ENCODE results near the gene WNT8A.
"Not testable (repeated sequence)": the region's sequence is repeated elsewhere in the genome, so short reads cannot be mapped to it uniquely, and the experiment has no call there.

The WNT8A gene

DNA sequence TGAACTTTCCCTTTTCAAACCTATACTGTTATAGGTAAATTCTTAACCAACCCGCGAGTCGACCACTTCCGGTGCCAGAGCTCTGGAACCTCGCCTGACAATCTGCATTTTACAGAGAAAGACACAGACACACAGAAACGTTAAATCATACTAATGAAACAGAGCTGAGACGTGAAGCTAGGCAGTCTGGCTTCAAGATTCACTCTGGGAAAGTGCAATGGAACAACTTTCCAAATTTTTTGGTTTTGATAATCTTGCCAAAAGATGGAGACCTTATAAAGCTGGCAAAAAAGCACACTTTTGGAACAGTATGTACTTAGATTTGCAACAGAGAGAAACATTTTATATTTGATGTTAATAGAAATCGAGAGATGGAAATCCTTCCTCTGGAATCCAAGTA lies 15.9 kb upstream of the WNT8A start:
- TF ChIP-seq, protein P1, sequence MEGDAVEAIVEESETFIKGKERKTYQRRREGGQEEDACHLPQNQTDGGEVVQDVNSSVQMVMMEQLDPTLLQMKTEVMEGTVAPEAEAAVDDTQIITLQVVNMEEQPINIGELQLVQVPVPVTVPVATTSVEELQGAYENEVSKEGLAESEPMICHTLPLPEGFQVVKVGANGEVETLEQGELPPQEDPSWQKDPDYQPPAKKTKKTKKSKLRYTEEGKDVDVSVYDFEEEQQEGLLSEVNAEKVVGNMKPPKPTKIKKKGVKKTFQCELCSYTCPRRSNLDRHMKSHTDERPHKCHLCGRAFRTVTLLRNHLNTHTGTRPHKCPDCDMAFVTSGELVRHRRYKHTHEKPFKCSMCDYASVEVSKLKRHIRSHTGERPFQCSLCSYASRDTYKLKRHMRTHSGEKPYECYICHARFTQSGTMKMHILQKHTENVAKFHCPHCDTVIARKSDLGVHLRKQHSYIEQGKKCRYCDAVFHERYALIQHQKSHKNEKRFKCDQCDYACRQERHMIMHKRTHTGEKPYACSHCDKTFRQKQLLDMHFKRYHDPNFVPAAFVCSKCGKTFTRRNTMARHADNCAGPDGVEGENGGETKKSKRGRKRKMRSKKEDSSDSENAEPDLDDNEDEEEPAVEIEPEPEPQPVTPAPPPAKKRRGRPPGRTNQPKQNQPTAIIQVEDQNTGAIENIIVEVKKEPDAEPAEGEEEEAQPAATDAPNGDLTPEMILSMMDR (IDR thresholded peaks at IDR 0.05; ENCODE audit: low read depth, low read length): no peak
- no peak for DNase-seq (ENCODE audit: low read depth in 2 of 2)
- H3K4me3 ChIP-seq (replicated peaks in 1 of 2; ENCODE audit: low read depth in 2 of 2, low read length in 2 of 2): no peak overlapping the region

GRCh38 chr5:138068742-138069600 lies 14.9 kb upstream of the WNT8A start:
- TF ChIP-seq, protein P1 (IDR thresholded peaks at IDR 0.05; ENCODE audit: low read depth, low read length): peak; percentile 76
- DNase-seq (ENCODE audit: low read depth in 2 of 2): peak; percentile 87 to 89
- H3K4me3 ChIP-seq (replicated peaks in 1 of 2; ENCODE audit: low read depth in 2 of 2, low read length in 2 of 2): no peak overlapping the region

GRCh38 chr5:138070026-138070425 lies 13.8 kb upstream of the WNT8A start:
- not testable (repeated sequence) for H3K4me3 ChIP-seq (replicated peaks in 1 of 2; ENCODE audit: low read depth in 2 of 2, low read length in 2 of 2); DNase-seq (ENCODE audit: low read depth in 2 of 2)

DNA sequence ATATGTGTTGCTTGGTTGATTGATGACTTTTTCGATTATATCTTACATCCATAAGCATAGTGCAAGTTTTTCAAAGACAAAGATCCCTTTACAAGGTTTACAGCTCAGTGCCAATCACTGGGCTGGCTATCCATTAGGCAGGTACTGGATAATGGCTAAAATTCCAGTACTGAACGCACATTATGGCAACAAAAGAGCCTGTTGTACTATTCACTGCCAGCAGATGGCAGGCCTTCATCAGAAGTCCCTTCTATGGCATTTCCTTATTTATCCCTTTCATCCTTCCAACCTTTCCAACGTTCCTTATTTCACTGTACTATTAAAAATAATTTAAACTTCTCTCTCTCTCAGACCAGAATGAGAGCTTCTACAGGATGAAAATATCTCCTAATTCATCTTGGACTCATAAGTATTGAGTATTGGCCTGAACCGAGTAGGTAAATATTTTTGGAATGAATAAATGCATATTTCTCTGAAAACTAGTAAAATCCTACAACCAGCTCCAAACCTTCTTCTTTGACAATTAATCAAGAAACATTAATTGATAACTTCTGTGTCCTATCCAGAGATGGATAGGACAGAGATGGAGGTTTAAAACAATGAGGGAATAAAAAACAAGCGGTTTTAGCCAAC lies 6.7 kb upstream of the WNT8A start:
- TF ChIP-seq, protein P1 (IDR thresholded peaks at IDR 0.05; ENCODE audit: low read depth, low read length): peak; percentile 80
- no peak overlapping the region for H3K4me3 ChIP-seq (replicated peaks in 1 of 2; ENCODE audit: low read depth in 2 of 2, low read length in 2 of 2)
- peak; percentile 79 for DNase-seq (ENCODE audit: low read depth in 2 of 2)

DNA sequence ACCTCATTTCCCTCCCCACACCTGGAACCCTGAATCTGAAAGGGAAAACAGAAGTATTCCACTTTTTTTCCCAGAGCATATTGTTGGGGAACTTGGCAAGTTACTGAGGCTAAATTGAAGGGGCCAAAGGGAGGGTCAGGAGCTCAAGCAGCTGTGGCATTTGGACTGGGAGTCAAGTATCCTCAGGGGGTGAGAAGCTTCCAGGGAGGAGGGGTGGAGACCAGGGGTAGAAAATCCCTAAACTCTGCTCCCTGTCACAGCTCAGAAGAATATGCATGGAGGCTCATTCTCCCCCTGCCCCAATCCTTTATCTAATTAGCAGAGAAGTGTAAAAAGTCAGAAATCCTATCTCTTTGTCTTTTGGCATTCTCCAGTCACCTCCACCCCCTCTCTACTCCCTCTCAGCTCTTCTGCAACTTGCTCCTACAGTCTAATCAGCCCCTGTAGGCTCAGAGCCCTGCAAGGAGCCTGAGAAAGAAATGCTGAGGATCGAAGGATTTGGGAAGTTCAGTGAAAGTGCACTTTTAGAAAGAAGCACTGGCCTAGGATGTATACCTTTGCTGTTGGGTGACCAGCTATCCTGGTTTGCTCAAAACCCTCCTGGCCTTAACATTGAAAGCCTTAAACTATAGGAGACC lies 5.7 kb upstream of the WNT8A start:
- no peak for DNase-seq (ENCODE audit: low read depth in 2 of 2)
- TF ChIP-seq, protein P1 (IDR thresholded peaks at IDR 0.05; ENCODE audit: low read depth, low read length): no peak
- no peak overlapping the region for H3K4me3 ChIP-seq (replicated peaks in 1 of 2; ENCODE audit: low read depth in 2 of 2, low read length in 2 of 2)

DNA sequence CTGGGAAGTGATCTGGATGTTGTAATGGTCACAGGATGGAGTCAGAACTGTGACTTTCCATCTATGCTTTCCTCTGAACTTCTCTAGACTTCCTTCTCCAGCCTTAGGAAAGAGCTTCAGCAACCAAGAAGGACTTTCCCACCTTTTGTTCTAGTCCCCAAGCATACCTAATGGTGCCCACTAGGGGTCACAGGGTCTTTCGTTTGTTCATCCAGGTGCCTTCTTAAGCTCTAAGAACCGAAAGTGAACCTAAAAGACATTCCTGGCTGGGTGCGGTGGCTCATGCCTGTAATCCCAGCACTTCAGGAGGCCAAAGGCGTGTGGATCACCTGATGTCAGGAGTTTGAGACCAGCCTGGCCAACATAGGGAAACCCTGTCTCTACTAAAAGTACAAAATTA lies 1.8 kb upstream of the WNT8A start:
- DNase-seq (ENCODE audit: low read depth in 2 of 2): no peak
- no peak overlapping the region for H3K4me3 ChIP-seq (replicated peaks in 1 of 2; ENCODE audit: low read depth in 2 of 2, low read length in 2 of 2)
- TF ChIP-seq, protein P1 (IDR thresholded peaks at IDR 0.05; ENCODE audit: low read depth, low read length): peak; percentile 2

DNA sequence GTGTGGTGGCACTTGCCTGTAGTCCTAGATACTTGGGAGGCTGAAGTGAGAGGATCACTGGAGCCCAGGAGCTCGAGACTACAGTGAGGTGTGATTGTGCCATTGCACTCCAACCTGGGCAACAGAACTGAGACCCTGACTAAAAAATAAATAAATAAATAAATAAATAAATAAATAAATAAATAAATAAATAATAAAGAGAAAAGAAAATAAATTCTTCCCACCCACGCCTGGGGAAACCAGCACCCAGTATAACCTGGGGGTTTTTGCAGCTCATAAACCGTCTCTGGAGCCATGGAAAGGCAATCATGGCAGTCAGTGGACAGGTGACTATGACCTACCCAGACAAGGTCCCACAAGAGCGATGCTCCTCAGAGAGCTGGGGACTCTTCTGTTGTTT lies 7.9 kb downstream of the WNT8A start:
- no peak for DNase-seq (ENCODE audit: low read depth in 2 of 2)
- no peak overlapping the region for H3K4me3 ChIP-seq (replicated peaks in 1 of 2; ENCODE audit: low read depth in 2 of 2, low read length in 2 of 2)
- TF ChIP-seq, protein P1 (IDR thresholded peaks at IDR 0.05; ENCODE audit: low read depth, low read length): no peak
